Endothelial cell of umbilical vein (primary cell): ENCODE measurements around the gene PRDM12.

Source experiments
- CTCF ChIP-seq, 2 donors: IDR thresholded peaks; 1 replicate in 1 of 2; 2 replicates in 1 of 2; pipeline ENCODE4 v1.5.1; 2011; ENCODE audit warnings: low read length in 2 of 2, mild to moderate bottlenecking in 2 of 2, moderate library complexity in 2 of 2, control low read depth in 1 of 2, inconsistent platforms in 1 of 2, low read depth in 1 of 2; ENCODE audit not compliant: insufficient read depth in 1 of 2; ENCODE audit errors: extremely low read depth in 1 of 2
- EZH2 ChIP-seq: IDR thresholded peaks from 2 replicates; pipeline ENCODE4 v1.6.1; 2012; ENCODE audit warnings: borderline replicate concordance, low read depth, mild to moderate bottlenecking, moderate library complexity, low read length, inconsistent platforms; ENCODE audit not compliant: severe bottlenecking
- GATA2 ChIP-seq: IDR thresholded peaks from 2 replicates; pipeline ENCODE4 v1.7.0; 2011; ENCODE audit warnings: low read depth, mild to moderate bottlenecking, moderate library complexity, mixed read lengths, low read length; ENCODE audit not compliant: insufficient read length, insufficient read depth
- MAX ChIP-seq: IDR thresholded peaks from 2 replicates; pipeline ENCODE4 v1.6.1; 2011; ENCODE audit not compliant: insufficient read depth, insufficient read length
- POLR2A ChIP-seq: IDR thresholded peaks from 2 replicates; pipeline ENCODE4 v1.6.1; 2012; ENCODE audit warnings: low read depth, mild to moderate bottlenecking, control low read depth, low read length
- POLR2AphosphoS5 ChIP-seq: IDR thresholded peaks from 2 replicates; pipeline ENCODE4 v1.6.1; 2012; ENCODE audit warnings: low read depth, mild to moderate bottlenecking, control low read depth, low read length, moderate library complexity; ENCODE audit not compliant: insufficient read depth

GRCh38 chr9:130630071-130630450 is 34.3 kb upstream of the PRDM12 start:
- TF ChIP-seq CTCF (IDR thresholded peaks at IDR 0.05; ENCODE audit: extremely low read depth in 1 of 2, insufficient read depth in 1 of 2, low read depth in 1 of 2, low read length in 2 of 2) (no peak), POLR2AphosphoS5 (no peak), EZH2 (no peak), POLR2A (no peak), GATA2 (no peak), MAX (no peak)
